Measurements from ENCODE around the gene OR2J1. TPM values are rescaled to one million over a fixed set of nuclear protein-coding genes. Genes with fewer than 3 reads are reported as not detected.
"Not testable (repeated sequence)": the region's sequence is repeated elsewhere in the genome, so short reads cannot be mapped to it uniquely, and the experiment has no call there.

OR2J1 gene
- total RNA-seq (not detected), polyA plus RNA-seq (not detected), total RNA-seq (0 reads per million in 6 experiments)

- Mint-ChIP-seq H3K36me3 (no peaks in the 10 kb centered on the region), H3K9me3 (no peaks in the 10 kb centered on the region), H3K4me1 (no peaks in the 10 kb centered on the region), H3K27me3 (peaks cover 17 to 53% (median 28%) of the 10 kb centered on the region in 5 donors), H3K4me3 (no peak within 1 kb of the TSS), H3K27ac (no peak within 1 kb of the TSS)
- ATAC-seq (no peak), DNase-seq (no peak)
- POLR2A ChIA-PET, result no interaction called here
Measured at GRCh38 chr6:29099190-29099589, at the start of gene OR2J1. OR2J1 (plus strand) TSS chr6:29099490; CDS start chr6:29100943, 1,453 bp downstream.

- Mint-ChIP-seq H3K4me1 (no peaks in the 10 kb centered on the region), H3K27me3 (peaks cover 27 to 50% (median 46%) of the 10 kb centered on the region in 5 donors), H3K27ac (no peak overlapping the region), H3K9me3 (peaks cover 0 to 13% (median 3%) of the 10 kb centered on the region in 9 donors), H3K36me3 (peaks cover 0 to 16% (median 0%) of the 10 kb centered on the region in 3 donors), H3K4me3 (no peak overlapping the region)
- POLR2A ChIA-PET, result no interaction called here
- no peak for ATAC-seq
- no peak for DNase-seq
Measured at GRCh38 chr6:29051680-29052079, 47.6 kb upstream of the OR2J1 start.

- H3K4me1 Mint-ChIP-seq, result no peaks in the 10 kb centered on the region
- peaks cover 27 to 73% (median 30%) of the 10 kb centered on the region in 5 donors for H3K27me3 Mint-ChIP-seq
- H3K36me3 Mint-ChIP-seq, result peaks cover 0 to 4% (median 3%) of the 10 kb centered on the region in 3 donors
- H3K4me3 Mint-ChIP-seq, result no peak overlapping the region
- ATAC-seq (peak in 1 of 2 donors; percentile 33), DNase-seq (no peak)
- peaks cover 0 to 7% (median 3%) of the 10 kb centered on the region in 9 donors for H3K9me3 Mint-ChIP-seq
- no peak overlapping the region for H3K27ac Mint-ChIP-seq
- POLR2A ChIA-PET, result no interaction called here
Measured at GRCh38 chr6:29071831-29072723, 27.2 kb upstream of the OR2J1 start.

- H3K36me3 Mint-ChIP-seq, result no peaks in the 10 kb centered on the region
- POLR2A ChIA-PET, result no interaction called here
Measured at GRCh38 chr6:29079203-29079602, 20.1 kb upstream of the OR2J1 start.

GRCh38 chr6:29081312-29081711 lies 18.0 kb upstream of the OR2J1 start:
- peaks cover 0 to 3% (median 1%) of the 10 kb centered on the region in 4 donors for H3K4me1 Mint-ChIP-seq
- DNase-seq (no peak), ATAC-seq (no peak)
- H3K36me3 Mint-ChIP-seq, result no peaks in the 10 kb centered on the region
- H3K4me3 Mint-ChIP-seq, result no peak overlapping the region
- POLR2A ChIA-PET, result no interaction called here
- H3K27ac Mint-ChIP-seq, result no peak overlapping the region
- H3K27me3 Mint-ChIP-seq, result peaks cover 5 to 16% (median 7%) of the 10 kb centered on the region in 5 donors
- no peaks in the 10 kb centered on the region for H3K9me3 Mint-ChIP-seq

More at GRCh38 chr6:29079203-29079602, 20.1 kb upstream of the OR2J1 start:
- Mint-ChIP-seq H3K4me1 (peaks cover 0 to 3% (median 1%) of the 10 kb centered on the region in 4 donors), H3K27me3 (peaks cover 5 to 11% (median 11%) of the 10 kb centered on the region in 5 donors), H3K4me3 (no peak overlapping the region), H3K9me3 (no peaks in the 10 kb centered on the region), H3K27ac (no peak overlapping the region)
- ATAC-seq (no peak), DNase-seq (no peak)

- POLR2A ChIA-PET, result no interaction called here
- H3K27me3 Mint-ChIP-seq, result peaks cover 7 to 26% (median 10%) of the 10 kb centered on the region in 5 donors
- peaks cover 0 to 3% (median 1%) of the 10 kb centered on the region in 4 donors for H3K4me1 Mint-ChIP-seq
- no peaks in the 10 kb centered on the region for H3K36me3 Mint-ChIP-seq
- H3K4me3 Mint-ChIP-seq, result no peak overlapping the region
- no peak overlapping the region for H3K27ac Mint-ChIP-seq
- DNase-seq, result no peak
- no peak for ATAC-seq
- no peaks in the 10 kb centered on the region for H3K9me3 Mint-ChIP-seq
Measured at GRCh38 chr6:29082457-29082856, 16.8 kb upstream of the OR2J1 start.

- DNase-seq, result no peak
- Mint-ChIP-seq H3K4me1 (no peaks in the 10 kb centered on the region), H3K9me3 (no peaks in the 10 kb centered on the region), H3K36me3 (no peaks in the 10 kb centered on the region), H3K27me3 (peaks cover 24 to 63% (median 24%) of the 10 kb centered on the region in 5 donors), H3K4me3 (no peak within 1 kb of the TSS), H3K27ac (no peak within 1 kb of the TSS)
- POLR2A ChIA-PET, result no interaction called here
- ATAC-seq, result no peak
Measured at GRCh38 chr6:29087213-29087612, 12.1 kb upstream of the OR2J1 start, which contains the start of gene OR2B3. OR2B3 (minus strand) TSS chr6:29087313; CDS start chr6:29087248, 65 bp downstream.

GRCh38 chr6:29092957-29093356 lies 6.3 kb upstream of the OR2J1 start:
- no peaks in the 10 kb centered on the region for H3K4me1 Mint-ChIP-seq
- DNase-seq (no peak), ATAC-seq (no peak)
- H3K4me3 Mint-ChIP-seq, result no peak overlapping the region
- peaks cover 0 to 4% (median 0%) of the 10 kb centered on the region in 9 donors for H3K9me3 Mint-ChIP-seq
- POLR2A ChIA-PET, result no interaction called here
- peaks cover 17 to 69% (median 29%) of the 10 kb centered on the region in 5 donors for H3K27me3 Mint-ChIP-seq
- H3K27ac Mint-ChIP-seq, result no peak overlapping the region
- no peaks in the 10 kb centered on the region for H3K36me3 Mint-ChIP-seq

GRCh38 chr6:29097803-29098202 lies 1.5 kb upstream of the OR2J1 start:
- peaks cover 11 to 46% (median 24%) of the 10 kb centered on the region in 5 donors for H3K27me3 Mint-ChIP-seq
- no peaks in the 10 kb centered on the region for H3K36me3 Mint-ChIP-seq
- DNase-seq, result no peak
- H3K4me1 Mint-ChIP-seq, result no peaks in the 10 kb centered on the region
- POLR2A ChIA-PET, result no interaction called here
- H3K4me3 Mint-ChIP-seq, result no peak overlapping the region
- peaks cover 0 to 3% (median 0%) of the 10 kb centered on the region in 9 donors for H3K9me3 Mint-ChIP-seq
- no peak for ATAC-seq
- no peak overlapping the region for H3K27ac Mint-ChIP-seq

GRCh38 chr6:29107758-29108157 lies 8.5 kb downstream of the OR2J1 start, which contains the start of gene OR2J3:
OR2J3 (plus strand) TSS chr6:29108058; CDS start chr6:29111891, 3,833 bp downstream.
- DNase-seq (no peak), ATAC-seq (no peak)
- Mint-ChIP-seq H3K4me3 (no peak within 1 kb of the TSS), H3K27me3 (peaks cover 30 to 48% (median 33%) of the 10 kb centered on the region in 5 donors), H3K4me1 (no peaks in the 10 kb centered on the region), H3K9me3 (no peaks in the 10 kb centered on the region), H3K27ac (no peak within 1 kb of the TSS), H3K36me3 (no peaks in the 10 kb centered on the region)
- POLR2A ChIA-PET, result no interaction called here

- POLR2A ChIA-PET, result no interaction called here
- ATAC-seq, result no peak
- no peak for DNase-seq
- H3K4me3 Mint-ChIP-seq, result no peak overlapping the region
- no peaks in the 10 kb centered on the region for H3K36me3 Mint-ChIP-seq
- no peaks in the 10 kb centered on the region for H3K9me3 Mint-ChIP-seq
- no peaks in the 10 kb centered on the region for H3K4me1 Mint-ChIP-seq
- no peak overlapping the region for H3K27ac Mint-ChIP-seq
- H3K27me3 Mint-ChIP-seq, result peaks cover 13 to 45% (median 21%) of the 10 kb centered on the region in 5 donors
Measured at GRCh38 chr6:29112135-29112534, 12.8 kb downstream of the OR2J1 start.

- H3K4me1 Mint-ChIP-seq, H3K9me3 Mint-ChIP-seq, H3K27ac Mint-ChIP-seq, H3K4me3 Mint-ChIP-seq, ATAC-seq, DNase-seq, POLR2A ChIA-PET, H3K36me3 Mint-ChIP-seq: not testable (repeated sequence)
- H3K27me3 Mint-ChIP-seq, result peaks cover 12 to 58% (median 37%) of the 10 kb centered on the region in 5 donors
Measured at GRCh38 chr6:29114964-29115363, 15.7 kb downstream of the OR2J1 start.

- Mint-ChIP-seq H3K4me3 (no peak overlapping the region), H3K27me3 (peaks cover 24 to 57% (median 31%) of the 10 kb centered on the region in 5 donors)
Measured at GRCh38 chr6:29129326-29130012, 30.2 kb downstream of the OR2J1 start.

More at GRCh38 chr6:29129326-29130012, 30.2 kb downstream of the OR2J1 start:
- POLR2A ChIA-PET, result no interaction called here
- peak in 1 of 10 donors; percentile 55 for DNase-seq
- Mint-ChIP-seq H3K9me3 (no peaks in the 10 kb centered on the region), H3K27ac (no peak overlapping the region), H3K36me3 (no peaks in the 10 kb centered on the region), H3K4me1 (no peaks in the 10 kb centered on the region)
- no peak for ATAC-seq

All from naive thymus-derived CD8-positive, alpha-beta T cell (primary cell).